ENCODE data around the gene NPHP4.
"Not testable (repeated sequence)": the region's sequence is repeated elsewhere in the genome, so short reads cannot be mapped to it uniquely, and the experiment has no call there.

The NPHP4 gene

GRCh38 chr1:5907966-5908365 lies 84.3 kb downstream of the NPHP4 start:
- no peak for DNase-seq

- no peak for DNase-seq
Observed at GRCh38 chr1:5907386-5907785, 84.8 kb downstream of the NPHP4 start.

GRCh38 chr1:5906966-5907365 lies 85.3 kb downstream of the NPHP4 start:
- DNase-seq = no peak

DNA sequence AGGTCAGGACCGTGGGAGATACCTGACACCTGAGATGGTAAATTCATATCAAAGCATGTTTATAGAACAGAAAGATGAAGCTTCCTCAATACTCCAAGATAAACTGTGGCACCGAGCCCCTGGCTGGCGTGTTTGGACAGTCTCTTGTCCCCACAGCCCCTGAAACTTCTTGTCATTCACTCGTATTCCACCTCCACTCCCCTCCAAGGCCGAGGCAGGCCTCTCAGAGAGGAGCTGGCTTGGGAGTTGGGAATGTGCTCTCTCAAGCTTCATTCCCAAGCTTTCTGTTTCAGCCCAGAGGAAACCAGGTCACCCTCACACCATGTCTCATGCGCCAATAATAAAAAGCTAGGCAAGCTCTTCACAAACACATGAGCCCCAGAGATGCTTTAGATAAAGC lies 86.1 kb downstream of the NPHP4 start:
- DNase-seq = no peak

DNA sequence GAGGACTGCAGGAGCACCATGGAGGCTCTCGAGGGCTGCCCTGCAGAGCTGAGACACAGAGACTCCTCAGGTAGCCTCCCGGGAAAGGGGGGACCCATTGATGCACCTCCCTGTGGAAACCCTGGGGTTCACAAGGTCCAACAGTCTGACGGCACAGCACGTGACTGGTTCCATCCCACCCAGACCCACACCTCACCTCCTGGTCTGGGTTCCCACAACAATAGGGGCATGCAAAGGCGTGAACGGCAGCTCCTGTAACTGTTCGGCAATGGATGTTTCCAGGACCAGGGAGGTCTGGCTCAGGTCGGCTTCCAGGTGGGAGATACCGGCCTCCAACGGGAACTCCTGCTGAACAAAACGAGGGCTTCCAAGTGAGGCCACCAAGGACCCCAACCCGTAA lies 86.8 kb downstream of the NPHP4 start:
- DNase-seq = no peak

DNA sequence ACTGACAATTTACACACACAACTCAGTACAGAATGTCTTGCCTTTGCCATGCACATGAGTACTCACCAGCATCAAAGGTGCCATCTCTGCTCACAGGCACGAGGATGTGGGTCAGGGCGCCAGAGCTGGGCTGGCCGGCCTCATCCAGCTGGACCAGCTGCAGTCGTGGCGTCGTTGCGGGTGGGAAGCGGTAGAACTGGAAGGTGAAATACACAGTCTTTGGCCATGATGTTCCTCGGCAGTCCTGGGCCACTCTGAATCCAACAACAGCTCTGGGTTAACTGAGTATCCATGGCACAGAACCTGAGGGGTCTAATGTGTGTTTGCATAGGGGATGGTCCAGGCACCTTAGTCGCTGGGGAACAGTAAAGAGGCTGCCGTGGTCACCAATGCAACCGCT lies 87.7 kb downstream of the NPHP4 start:
- no peak for DNase-seq

DNA sequence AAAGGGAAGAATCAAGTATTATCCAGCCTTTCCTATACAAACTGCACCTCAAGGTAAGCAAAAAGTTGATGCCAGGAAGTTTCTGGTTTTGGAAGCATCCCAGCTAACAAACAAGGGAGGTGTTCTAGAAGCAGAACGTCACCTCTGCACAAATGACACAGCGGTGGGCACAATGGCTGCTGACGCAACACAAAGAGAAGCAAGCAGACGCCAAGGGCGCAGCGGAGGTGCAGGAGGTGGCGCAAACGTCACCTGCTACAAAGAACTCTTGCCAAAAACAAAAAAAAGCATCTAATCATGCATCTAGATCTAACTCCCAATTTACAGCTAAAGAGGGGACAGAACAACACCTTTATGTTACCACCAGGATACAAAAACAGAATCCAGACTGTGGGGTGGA lies 88.5 kb downstream of the NPHP4 start:
- DNase-seq = no peak

DNA sequence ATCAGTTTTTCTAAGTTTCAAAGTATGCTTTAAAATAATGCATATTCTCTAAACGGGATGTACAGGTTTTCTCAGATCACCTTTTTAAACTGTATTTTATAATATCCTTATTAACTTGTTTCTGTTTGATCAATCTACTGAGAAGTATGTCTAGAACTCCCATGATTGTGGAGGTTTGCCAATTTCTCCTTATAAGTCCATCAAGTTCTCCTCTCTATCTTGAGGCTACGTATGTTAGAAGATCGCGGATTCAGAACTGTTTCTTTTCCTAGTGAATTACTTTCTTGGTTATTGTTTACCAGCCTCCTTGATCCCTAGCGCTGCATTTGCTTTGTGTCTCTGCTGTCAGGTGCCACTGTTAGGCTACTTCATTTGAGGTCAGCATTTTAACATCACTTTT lies 89.2 kb downstream of the NPHP4 start:
- no peak for DNase-seq

- DNase-seq = no peak
Observed at GRCh38 chr1:5901841-5902240, 90.4 kb downstream of the NPHP4 start.

- no peak for DNase-seq
Observed at GRCh38 chr1:5901150-5901549, 91.1 kb downstream of the NPHP4 start.

GRCh38 chr1:5898266-5898665 lies 94.0 kb downstream of the NPHP4 start:
- no peak for DNase-seq

DNA sequence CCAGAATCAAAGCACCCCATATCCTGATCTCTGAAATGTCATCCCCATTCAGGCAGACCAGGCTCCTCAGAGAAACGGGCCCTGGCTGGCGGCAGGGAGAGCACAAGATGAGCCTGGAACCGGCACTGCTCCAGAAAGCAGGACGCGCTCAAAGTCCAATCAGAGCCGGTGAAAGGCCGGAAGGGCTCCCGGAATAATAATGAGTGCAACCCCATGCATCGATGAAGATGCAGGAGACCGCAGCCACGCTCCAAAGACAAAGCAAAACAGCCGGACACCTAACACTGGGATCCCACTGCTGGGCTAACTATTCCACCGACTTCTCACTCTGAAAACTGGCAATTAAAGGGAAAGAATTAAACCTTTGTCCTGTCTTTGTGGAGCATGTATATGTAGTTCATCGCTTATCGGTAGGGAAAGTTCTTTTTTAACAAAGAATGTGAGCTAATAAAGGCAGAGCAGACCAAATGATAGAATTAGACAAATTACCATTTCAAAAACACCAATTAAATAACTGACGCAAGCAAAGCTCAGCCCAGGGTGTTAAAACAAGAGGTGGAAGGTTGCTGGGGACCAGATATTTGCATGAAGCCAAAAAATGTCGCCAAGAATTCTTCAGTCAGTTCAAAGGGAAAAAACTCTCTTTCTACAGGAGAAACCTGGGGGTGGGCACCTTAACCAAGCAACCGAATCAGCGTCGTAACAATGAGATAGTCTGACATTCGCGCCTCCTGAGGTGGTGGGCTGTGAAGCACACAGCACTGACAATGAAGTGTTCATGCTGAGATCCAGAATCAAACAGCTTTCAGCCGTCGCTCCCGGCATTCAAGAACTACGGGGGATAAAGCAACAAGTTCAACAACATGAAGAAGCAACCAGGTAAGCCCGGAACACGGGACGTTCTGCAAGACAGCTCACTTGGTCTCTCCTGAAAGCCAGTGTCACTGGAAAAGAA lies 95.2 kb downstream of the NPHP4 start:
- no peak for DNase-seq

GRCh38 chr1:5895446-5896406 lies 96.5 kb downstream of the NPHP4 start:
- no peak for DNase-seq

DNA sequence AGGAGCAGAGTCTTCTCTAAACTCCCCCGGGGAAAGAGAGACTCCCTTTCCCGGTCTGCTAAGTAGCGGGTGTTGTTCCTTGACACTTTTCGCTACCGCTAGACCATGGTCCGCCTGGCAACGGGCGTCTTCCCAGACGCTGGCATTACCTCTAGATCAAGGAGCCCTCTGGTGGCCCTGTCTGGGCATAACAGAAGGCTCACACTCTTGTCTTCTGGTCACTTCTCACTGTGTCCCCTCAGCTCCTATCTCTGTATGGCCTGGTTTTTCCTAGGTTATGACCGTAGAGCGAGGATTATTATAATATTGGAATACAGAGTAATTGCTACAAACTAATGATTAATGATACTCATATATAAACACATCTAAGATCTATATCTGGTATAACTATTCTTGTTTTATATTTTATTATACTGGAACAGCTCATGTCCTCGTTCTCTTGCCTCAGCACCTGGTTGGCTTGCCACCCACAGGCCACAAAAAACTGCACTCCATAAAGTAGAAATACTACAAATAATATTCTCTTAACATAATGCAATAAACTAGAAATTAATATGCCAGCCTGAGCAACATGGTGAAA lies 98.4 kb downstream of the NPHP4 start:
- not testable (repeated sequence) for DNase-seq

GRCh38 chr1:5892329-5892728 lies 99.9 kb downstream of the NPHP4 start:
- no peak for DNase-seq

DNA sequence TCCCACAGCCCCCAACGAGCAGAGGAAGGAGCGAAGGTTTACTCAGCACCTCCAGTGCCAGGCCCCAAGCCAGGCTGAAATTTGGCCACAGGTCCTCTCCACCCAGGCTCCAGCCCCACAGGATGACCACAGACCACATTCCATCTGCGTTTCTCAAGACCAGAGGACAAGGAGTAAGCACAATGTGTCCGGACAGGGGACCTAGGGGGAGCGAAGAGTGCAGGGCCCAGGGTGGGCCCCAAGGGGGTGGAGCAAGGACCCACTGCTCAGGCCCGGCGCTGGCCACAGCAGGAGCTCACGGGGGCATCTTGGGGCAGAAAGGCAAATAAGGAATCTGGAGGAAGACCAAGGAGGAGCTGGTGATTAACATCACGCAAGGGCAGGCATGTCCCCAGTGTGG lies 100.5 kb downstream of the NPHP4 start:
- no peak for DNase-seq

DNA sequence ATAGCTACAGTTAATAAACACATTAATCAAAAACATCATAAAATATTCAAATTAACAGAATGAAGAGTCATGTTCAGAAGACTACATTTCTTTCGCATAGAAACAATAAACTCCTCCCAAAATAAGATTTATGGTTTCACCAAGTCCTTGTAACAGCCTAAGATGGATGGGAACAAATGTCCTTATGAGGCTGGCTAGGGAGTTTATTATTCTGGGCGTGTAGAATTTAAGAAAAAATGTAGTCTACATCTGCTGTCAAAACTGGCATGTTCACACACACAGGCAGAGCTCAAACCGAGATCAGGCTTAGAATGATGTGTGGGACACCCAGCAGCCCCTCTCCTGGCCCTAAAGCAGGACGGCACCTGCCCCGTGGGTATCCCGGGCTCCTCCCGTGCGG lies 101.1 kb downstream of the NPHP4 start:
- no peak for DNase-seq

DNA sequence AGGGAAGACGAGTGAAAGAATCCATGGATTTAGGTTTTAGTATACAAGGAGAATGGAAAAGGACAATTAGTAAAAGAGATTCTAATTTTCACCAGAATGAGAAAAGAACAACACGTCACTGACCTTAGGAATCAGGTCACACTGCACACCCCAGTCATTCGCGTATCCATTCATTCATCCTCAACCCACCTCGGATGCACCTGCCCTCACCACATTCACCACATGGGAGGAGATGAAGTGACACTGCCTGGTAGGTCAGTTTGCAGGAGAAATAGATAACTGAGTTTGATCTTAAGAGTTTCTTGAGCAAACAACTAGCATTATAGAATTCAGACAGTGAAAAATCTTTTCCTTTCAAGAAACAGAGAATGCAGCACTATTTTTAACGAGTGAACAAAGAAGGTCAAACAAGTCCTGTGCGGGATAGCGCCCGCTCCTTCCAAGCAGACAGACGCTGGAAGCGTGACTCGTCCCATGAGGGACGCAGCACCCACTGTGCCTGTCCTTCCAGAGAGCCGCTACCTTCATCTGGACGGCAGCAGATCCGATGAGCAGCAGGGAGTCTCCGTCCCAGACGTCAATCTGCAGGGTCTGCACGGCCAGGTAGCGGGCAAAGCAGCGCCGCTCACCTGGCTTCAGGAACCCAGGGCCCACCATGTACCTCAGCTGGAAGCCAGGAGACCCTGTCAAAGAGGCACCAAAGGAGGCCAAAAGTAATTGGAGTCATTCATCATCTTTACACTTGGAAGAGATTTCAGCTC lies 101.7 kb downstream of the NPHP4 start:
- DNase-seq = no peak

- DNase-seq = no peak
Observed at GRCh38 chr1:5889901-5890300, 102.3 kb downstream of the NPHP4 start.

DNA sequence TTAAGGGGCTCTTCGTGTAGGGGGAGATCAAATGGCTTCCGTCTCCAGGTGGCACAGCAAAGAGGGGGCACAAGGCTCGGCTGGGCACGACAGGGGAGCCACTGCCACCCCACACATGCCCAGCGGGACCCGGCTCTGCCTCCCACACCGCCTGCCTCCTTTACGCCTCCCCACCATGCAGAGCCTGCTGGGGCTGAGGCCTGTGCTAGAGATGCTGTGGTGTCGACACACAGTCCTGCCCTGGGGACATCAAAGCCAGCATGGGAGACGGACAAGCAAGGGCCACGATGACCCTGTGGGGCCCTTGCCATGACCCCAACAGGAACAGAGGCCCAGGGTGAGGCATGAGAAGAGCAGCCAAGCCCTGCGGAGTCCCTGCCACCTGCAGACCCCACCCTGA lies 102.8 kb downstream of the NPHP4 start:
- DNase-seq = no peak

- DNase-seq = no peak
Observed at GRCh38 chr1:5888606-5889211, 103.5 kb downstream of the NPHP4 start.

- no peak for DNase-seq
Observed at GRCh38 chr1:5887971-5888361, 104.3 kb downstream of the NPHP4 start.
